ENCODE measurements around the gene KIF22. TPM values are rescaled to one million over a fixed set of nuclear protein-coding genes. Genes with fewer than 3 reads are reported as not detected.

The KIF22 gene
- 78.4 and 79.8 TPM in 2 replicates for total RNA-seq
- long read RNA-seq, transcript KIF22-201 (14 exons, 2,113 nt) = major isoform, 183 of 229 reads
- long read RNA-seq, partial matches to known transcripts = 20 of 229 reads
- long read RNA-seq, other reads (novel, unspliced or antisense) = 26 of 229 reads

- no peaks in the 10 kb centered on the region for H3K9me3 Mint-ChIP-seq (ENCODE audit: low read depth)
- H3K27me3 Mint-ChIP-seq = no peaks in the 10 kb centered on the region
- H3K36me3 Mint-ChIP-seq (ENCODE audit: insufficient read depth) = peaks cover 4% of the 10 kb centered on the region
- peaks cover 27% of the 10 kb centered on the region for H3K4me1 Mint-ChIP-seq (ENCODE audit: low read depth)
- H3K4me3 Mint-ChIP-seq (ENCODE audit: low read depth) = peak within 1 kb of the TSS; percentile 99
- DNase-seq (ENCODE audit: low spot score, unreplicated experiment) = peak; percentile 99
- TF ChIP-seq, protein P1, sequence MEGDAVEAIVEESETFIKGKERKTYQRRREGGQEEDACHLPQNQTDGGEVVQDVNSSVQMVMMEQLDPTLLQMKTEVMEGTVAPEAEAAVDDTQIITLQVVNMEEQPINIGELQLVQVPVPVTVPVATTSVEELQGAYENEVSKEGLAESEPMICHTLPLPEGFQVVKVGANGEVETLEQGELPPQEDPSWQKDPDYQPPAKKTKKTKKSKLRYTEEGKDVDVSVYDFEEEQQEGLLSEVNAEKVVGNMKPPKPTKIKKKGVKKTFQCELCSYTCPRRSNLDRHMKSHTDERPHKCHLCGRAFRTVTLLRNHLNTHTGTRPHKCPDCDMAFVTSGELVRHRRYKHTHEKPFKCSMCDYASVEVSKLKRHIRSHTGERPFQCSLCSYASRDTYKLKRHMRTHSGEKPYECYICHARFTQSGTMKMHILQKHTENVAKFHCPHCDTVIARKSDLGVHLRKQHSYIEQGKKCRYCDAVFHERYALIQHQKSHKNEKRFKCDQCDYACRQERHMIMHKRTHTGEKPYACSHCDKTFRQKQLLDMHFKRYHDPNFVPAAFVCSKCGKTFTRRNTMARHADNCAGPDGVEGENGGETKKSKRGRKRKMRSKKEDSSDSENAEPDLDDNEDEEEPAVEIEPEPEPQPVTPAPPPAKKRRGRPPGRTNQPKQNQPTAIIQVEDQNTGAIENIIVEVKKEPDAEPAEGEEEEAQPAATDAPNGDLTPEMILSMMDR (IDR thresholded peaks at IDR 0.05; ENCODE audit: unreplicated experiment) = peak; percentile 83
- peak within 1 kb of the TSS; percentile 98 for H3K27ac Mint-ChIP-seq
Observed at GRCh38 chr16:29790183-29790948, at the start of gene KIF22. Gene KIF22 (plus strand): TSS chr16:29790751. CDS start chr16:29790760, 9 bp downstream.

DNA sequence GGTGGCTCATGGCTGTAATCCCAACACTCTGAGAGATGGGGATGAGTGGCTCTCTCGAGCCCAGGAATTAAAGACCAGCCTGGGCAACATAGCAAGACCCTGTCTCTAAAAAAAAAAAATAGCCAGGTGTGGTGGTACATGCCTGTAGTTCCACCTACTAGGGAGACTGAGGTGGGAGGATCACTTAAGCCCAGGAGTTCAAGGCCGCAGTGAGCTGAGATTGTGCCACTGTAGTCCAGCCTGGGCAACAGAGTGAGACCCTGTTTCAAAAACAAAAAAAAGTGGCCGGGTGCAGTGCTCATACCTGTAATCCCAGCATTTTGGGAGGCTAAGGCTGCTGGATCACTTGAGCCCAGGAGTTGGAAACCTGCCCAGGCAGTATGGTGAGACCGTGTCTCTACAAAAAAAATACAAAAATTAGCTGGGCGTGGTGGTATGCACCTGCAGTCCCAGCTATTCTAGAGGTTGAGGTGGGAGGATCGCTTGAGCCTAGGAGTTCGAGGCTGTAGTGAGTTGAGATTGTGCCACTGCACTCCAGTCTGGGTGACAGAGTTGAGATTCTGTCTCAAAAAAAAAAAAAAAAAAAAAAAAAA lies 47.8 kb upstream of the KIF22 start:
- H3K36me3 Mint-ChIP-seq (ENCODE audit: insufficient read depth) = no peaks in the 10 kb centered on the region
- DNase-seq (ENCODE audit: low spot score, unreplicated experiment) = no peak
- H3K9me3 Mint-ChIP-seq (ENCODE audit: low read depth) = no peaks in the 10 kb centered on the region
- TF ChIP-seq, protein P1 (IDR thresholded peaks at IDR 0.05; ENCODE audit: unreplicated experiment) = no peak
- peaks cover 20% of the 10 kb centered on the region for H3K4me1 Mint-ChIP-seq (ENCODE audit: low read depth)
- no peak overlapping the region for H3K27ac Mint-ChIP-seq
- no peaks in the 10 kb centered on the region for H3K27me3 Mint-ChIP-seq
- no peak overlapping the region for H3K4me3 Mint-ChIP-seq (ENCODE audit: low read depth)

GRCh38 chr16:29743475-29743826 lies 47.1 kb upstream of the KIF22 start:
- no peaks in the 10 kb centered on the region for H3K9me3 Mint-ChIP-seq (ENCODE audit: low read depth)
- H3K36me3 Mint-ChIP-seq (ENCODE audit: insufficient read depth) = no peaks in the 10 kb centered on the region
- no peak for DNase-seq (ENCODE audit: low spot score, unreplicated experiment)
- no peaks in the 10 kb centered on the region for H3K27me3 Mint-ChIP-seq
- no peak overlapping the region for H3K4me3 Mint-ChIP-seq (ENCODE audit: low read depth)
- H3K27ac Mint-ChIP-seq = no peak overlapping the region
- TF ChIP-seq, protein P1 (IDR thresholded peaks at IDR 0.05; ENCODE audit: unreplicated experiment) = no peak
- peaks cover 20% of the 10 kb centered on the region for H3K4me1 Mint-ChIP-seq (ENCODE audit: low read depth)

- Mint-ChIP-seq H3K27me3 (no peaks in the 10 kb centered on the region), H3K4me3 (ENCODE audit: low read depth) (no peak overlapping the region), H3K9me3 (ENCODE audit: low read depth) (no peaks in the 10 kb centered on the region), H3K27ac (no peak overlapping the region), H3K4me1 (ENCODE audit: low read depth) (peaks cover 19% of the 10 kb centered on the region), H3K36me3 (ENCODE audit: insufficient read depth) (no peaks in the 10 kb centered on the region)
- DNase-seq (ENCODE audit: low spot score, unreplicated experiment) = no peak
- TF ChIP-seq, protein P1 (IDR thresholded peaks at IDR 0.05; ENCODE audit: unreplicated experiment) = no peak
Observed at GRCh38 chr16:29743827-29744531, 46.6 kb upstream of the KIF22 start.

- Mint-ChIP-seq H3K4me1 (ENCODE audit: low read depth) (peaks cover 17% of the 10 kb centered on the region), H3K36me3 (ENCODE audit: insufficient read depth) (no peaks in the 10 kb centered on the region), H3K4me3 (ENCODE audit: low read depth) (no peak overlapping the region), H3K9me3 (ENCODE audit: low read depth) (no peaks in the 10 kb centered on the region), H3K27me3 (no peaks in the 10 kb centered on the region), H3K27ac (peak overlapping the region; percentile 73)
- no peak for DNase-seq (ENCODE audit: low spot score, unreplicated experiment)
- TF ChIP-seq, protein P1 (IDR thresholded peaks at IDR 0.05; ENCODE audit: unreplicated experiment) = no peak
Observed at GRCh38 chr16:29744541-29745101, 45.9 kb upstream of the KIF22 start.
